HepG2 (cell line): ENCODE data around the gene FAM229A.

Experiments
- CTCF ChIP-seq: sonication (generic); formaldehyde crosslinking; IDR thresholded peaks from 2 replicates; pipeline ENCODE4 v1.5.0; 2020; ENCODE audit warnings: mild to moderate bottlenecking, missing genetic modification reagents, moderate library complexity
- FOXM1 ChIP-seq: sonication (generic); formaldehyde crosslinking; IDR thresholded peaks from 2 replicates; pipeline ENCODE4 v1.5.0; 2020; ENCODE audit warnings: missing genetic modification reagents
- MXD3 ChIP-seq: IDR thresholded peaks from 2 replicates; pipeline ENCODE4 v1.6.1; 2016; ENCODE audit warnings: mild to moderate bottlenecking, missing biosample characterization, missing genetic modification reagents
- UBTF ChIP-seq: sonication (generic); formaldehyde crosslinking; IDR thresholded peaks from 2 replicates; pipeline ENCODE4 v1.4.0; 2020; ENCODE audit warnings: mild to moderate bottlenecking, missing genetic modification reagents
- ZNF639 ChIP-seq: conservative IDR thresholded peaks from 2 replicates; pipeline ENCODE4 v1.6.1; 2018; ENCODE audit warnings: missing genetic modification reagents

- TF ChIP-seq UBTF (CRISPR knock-in tag) (no peak), MXD3 (CRISPR knock-in tag) (no peak), CTCF (CRISPR knock-in tag) (no peak), ZNF639 (CRISPR knock-in tag) (no peak), FOXM1 (CRISPR knock-in tag) (no peak)
Measured at GRCh38 chr1:32318127-32318869, 44.0 kb downstream of the FAM229A start.
